ENCODE measurements around the gene UQCR11. TPM values are rescaled to one million over a fixed set of nuclear protein-coding genes. Genes with fewer than 3 reads are reported as not detected.

UQCR11 gene
- total RNA-seq, 4 donors from 2014 or later, result 20.6 to 110 (median 30.8) TPM

DNA sequence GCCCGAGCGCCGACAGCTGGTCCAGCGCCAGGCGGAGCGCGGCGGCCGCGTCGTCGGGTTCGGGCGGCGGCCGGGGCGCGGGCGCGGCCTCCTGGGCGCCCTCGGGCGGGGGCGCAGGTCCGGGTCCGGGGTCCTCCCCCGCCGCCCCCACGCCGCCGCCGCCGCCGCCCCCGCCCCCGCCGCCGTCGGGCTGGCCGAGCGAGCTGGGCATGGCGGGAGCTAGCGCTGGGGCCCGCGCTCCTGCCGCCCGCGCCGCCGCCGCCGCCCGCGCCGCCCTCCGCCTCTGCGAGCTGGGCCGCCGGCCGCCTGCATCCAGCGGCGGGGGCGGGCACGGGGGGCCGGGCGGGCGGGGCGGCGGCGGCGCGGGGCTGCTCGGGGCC, 37.4 kb downstream of the UQCR11 start:
- no peak overlapping the region for H3K4me3 ChIP-seq
- no peaks in the 10 kb centered on the region for H3K36me3 ChIP-seq
- H3K27ac ChIP-seq, result peak overlapping the region in 1 of 2 donors; percentile 75
- H3K4me1 ChIP-seq, result peaks cover 0 to 15% of the 10 kb centered on the region in 2 donors
- H3K27me3 ChIP-seq, result no peaks in the 10 kb centered on the region
- no peaks in the 10 kb centered on the region for H3K9me3 ChIP-seq
- no peak for DNase-seq
- intact Hi-C loops (cut with DNase I; ENCODE audit: low total_unique reads), result no loop called here
- TF ChIP-seq POLR2A (IDR thresholded peaks at IDR 0.05), result no peak
- TF ChIP-seq, protein P1, sequence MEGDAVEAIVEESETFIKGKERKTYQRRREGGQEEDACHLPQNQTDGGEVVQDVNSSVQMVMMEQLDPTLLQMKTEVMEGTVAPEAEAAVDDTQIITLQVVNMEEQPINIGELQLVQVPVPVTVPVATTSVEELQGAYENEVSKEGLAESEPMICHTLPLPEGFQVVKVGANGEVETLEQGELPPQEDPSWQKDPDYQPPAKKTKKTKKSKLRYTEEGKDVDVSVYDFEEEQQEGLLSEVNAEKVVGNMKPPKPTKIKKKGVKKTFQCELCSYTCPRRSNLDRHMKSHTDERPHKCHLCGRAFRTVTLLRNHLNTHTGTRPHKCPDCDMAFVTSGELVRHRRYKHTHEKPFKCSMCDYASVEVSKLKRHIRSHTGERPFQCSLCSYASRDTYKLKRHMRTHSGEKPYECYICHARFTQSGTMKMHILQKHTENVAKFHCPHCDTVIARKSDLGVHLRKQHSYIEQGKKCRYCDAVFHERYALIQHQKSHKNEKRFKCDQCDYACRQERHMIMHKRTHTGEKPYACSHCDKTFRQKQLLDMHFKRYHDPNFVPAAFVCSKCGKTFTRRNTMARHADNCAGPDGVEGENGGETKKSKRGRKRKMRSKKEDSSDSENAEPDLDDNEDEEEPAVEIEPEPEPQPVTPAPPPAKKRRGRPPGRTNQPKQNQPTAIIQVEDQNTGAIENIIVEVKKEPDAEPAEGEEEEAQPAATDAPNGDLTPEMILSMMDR (IDR thresholded peaks at IDR 0.05), result no peak

DNA sequence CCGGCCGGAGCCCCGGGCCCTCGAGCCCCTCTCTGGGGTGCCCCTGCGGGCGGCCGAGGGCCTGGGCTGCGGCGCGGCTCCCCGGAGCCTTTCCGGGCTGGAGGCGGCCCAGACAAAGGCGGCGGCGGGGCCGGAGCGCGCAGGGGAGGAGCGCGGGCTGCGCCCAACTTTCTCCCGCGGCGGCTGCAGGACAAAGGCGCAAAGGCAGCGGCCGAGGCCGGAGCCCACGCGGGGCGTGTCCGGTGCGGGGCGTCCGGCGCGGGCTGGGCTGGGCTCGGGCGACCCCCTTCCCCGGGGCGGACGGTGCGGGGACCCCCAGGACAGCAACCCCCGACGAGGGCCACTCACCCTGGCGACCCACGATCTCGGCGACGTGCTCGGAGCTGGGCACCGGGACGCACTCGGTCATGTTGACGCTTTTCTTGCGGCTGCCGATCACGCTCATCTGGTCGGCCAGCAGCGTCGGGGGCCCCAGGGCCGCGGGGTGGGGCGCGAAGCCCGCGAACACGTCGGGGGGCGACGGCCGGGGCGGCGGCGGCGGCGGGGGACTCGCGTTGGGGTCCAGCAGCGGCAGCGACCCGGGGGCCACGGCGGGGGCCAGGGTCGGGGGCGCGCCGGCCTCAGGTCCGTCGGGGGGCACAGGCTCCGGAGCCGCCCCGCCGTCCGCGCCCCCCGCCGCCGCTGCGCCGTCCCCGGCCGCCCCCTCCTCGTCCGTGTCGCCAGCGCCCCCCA, 38.0 kb downstream of the UQCR11 start:
- peaks cover 0 to 15% of the 10 kb centered on the region in 2 donors for H3K4me1 ChIP-seq
- peak overlapping the region; percentile 41 to 84 for H3K4me3 ChIP-seq
- H3K36me3 ChIP-seq, result no peaks in the 10 kb centered on the region
- no peaks in the 10 kb centered on the region for H3K9me3 ChIP-seq
- peak in 1 of 2 donors; percentile 43 for DNase-seq
- H3K27me3 ChIP-seq, result no peaks in the 10 kb centered on the region
- H3K27ac ChIP-seq, result peak overlapping the region; percentile 75 to 83
- intact Hi-C loops (cut with DNase I; ENCODE audit: low total_unique reads), result no loop called here
- TF ChIP-seq, protein P1 (IDR thresholded peaks at IDR 0.05), result no peak
- TF ChIP-seq POLR2A (IDR thresholded peaks at IDR 0.05), result no peak

DNA sequence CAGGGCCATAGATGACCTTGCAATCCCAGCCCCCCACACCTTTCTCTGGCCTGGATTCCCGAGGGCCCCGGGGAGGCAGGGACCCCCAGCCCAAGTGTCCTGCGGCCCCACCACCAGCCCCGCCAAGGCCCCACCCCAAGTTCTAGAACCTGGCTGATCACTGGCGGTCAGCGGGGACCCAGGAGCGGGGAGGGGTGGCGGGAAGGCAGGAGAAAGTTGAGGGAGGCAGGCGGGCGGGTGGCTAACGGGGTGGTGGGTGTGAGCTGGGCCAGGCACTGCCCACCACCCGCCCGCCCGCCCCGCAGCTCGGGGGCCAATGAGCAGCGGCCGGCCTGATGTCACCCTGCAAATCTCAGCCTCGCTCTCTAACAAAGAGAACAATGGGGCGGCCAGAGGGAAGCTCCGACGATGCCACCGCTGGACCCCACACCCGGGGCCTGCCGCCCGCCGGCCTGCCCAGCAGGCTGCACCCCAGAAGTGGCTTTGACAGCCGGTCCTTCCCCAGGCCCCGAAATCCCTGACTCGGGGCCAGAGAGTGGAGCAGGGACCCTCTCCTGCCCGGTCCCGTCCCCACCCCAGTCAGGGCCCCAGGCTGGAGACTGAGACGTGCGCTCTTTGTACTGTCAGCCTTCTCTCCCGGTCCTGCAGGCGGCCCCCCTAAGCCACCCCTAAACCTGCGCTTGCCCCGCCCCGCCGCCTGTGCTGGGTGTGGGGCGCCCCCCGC, 38.7 kb downstream of the UQCR11 start:
- Histone ChIP-seq H3K4me1 (peaks cover 0 to 15% of the 10 kb centered on the region in 2 donors), H3K36me3 (no peaks in the 10 kb centered on the region), H3K9me3 (no peaks in the 10 kb centered on the region), H3K27ac (peak overlapping the region; percentile 75 to 83), H3K27me3 (no peaks in the 10 kb centered on the region), H3K4me3 (peak overlapping the region; percentile 41 to 84)
- intact Hi-C loops (cut with DNase I; ENCODE audit: low total_unique reads), result no loop called here
- TF ChIP-seq, protein P1 (IDR thresholded peaks at IDR 0.05), result no peak
- TF ChIP-seq POLR2A (IDR thresholded peaks at IDR 0.05), result peak; percentile 74 to 80
- peak; percentile 68 to 78 for DNase-seq

DNA sequence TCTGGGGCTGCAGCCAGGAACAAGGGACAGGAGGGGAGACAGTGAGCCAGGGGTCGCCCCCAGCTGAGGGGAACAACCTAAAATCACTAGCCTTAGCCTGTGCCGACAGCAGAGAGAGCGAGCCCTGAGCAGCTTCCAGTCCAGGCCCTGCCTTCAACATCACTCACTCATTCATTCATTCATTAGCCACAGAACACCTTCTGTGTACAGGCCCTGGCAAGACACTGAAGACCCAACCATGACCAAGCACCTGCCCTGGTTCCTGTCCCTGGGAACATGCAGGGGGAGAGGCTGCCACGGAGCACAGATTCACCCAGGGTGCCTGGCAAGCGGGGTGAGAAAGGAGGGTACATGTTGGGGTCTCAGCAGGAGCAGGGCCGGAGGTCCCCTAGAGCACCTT, 42.0 kb downstream of the UQCR11 start:
- intact Hi-C loops (cut with DNase I; ENCODE audit: low total_unique reads), result no loop called here
- H3K27ac ChIP-seq, result no peak overlapping the region

More for the DNA sequence above, 42.0 kb downstream of the UQCR11 start:
- TF ChIP-seq, protein P1 (IDR thresholded peaks at IDR 0.05), result no peak
- no peak for TF ChIP-seq POLR2A (IDR thresholded peaks at IDR 0.05)
- H3K4me3 ChIP-seq, result no peak overlapping the region
- no peaks in the 10 kb centered on the region for H3K36me3 ChIP-seq
- H3K27me3 ChIP-seq, result no peaks in the 10 kb centered on the region
- H3K4me1 ChIP-seq, result peaks cover 0 to 12% of the 10 kb centered on the region in 2 donors
- no peak for DNase-seq
- no peaks in the 10 kb centered on the region for H3K9me3 ChIP-seq
